Measurements from ENCODE around the gene PDCL3. TPM values are rescaled to one million over a fixed set of nuclear protein-coding genes. Genes with fewer than 3 reads are reported as not detected.

Gene PDCL3
- total RNA-seq, 3 donors from 2014 or later (not counting 1 experiment from before 2014, with no cell fraction given), result 22.3 to 27.3 (median 24.8) TPM

DNA sequence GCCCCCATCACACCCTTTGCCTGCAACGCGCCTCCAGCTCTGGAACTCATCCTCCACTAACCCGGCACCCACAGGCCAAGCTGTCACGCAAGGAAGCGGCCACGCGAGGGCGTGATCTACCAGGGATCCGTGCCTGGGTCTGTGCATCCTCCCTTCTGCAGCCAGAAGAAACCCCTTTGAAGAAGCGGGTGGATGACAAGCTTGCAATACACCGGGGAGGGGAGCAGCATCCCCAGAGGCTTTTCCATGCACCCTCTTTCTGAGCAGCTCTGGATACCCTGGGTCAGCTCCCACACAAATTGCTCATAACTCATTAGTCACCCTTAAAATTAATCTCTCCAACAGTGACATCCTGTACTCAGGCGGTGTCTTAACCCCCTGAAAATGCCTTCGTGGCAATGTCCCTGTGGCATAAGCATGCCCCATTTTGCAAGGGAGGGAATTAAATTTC, 47.6 kb downstream of the PDCL3 start:
- DNase-seq (peak; percentile 37 to 87), ATAC-seq (peak; percentile 69 to 91 (median 77))
- intact Hi-C loops (cut with micrococcal nuclease), result no loop called here
- H3K36me3 ChIP-seq (ENCODE audit: control insufficient read depth, insufficient read depth, low read length), result no peaks in the 10 kb centered on the region
- Mint-ChIP-seq H3K9me3 (no peaks in the 10 kb centered on the region), H3K36me3 (no peaks in the 10 kb centered on the region), H3K4me3 (no peak overlapping the region), H3K27me3 (ENCODE audit: low read depth in 2 of 2) (peaks cover 0 to 8% of the 10 kb centered on the region in 2 donors), H3K4me1 (peaks cover 5 to 6% of the 10 kb centered on the region in 2 donors), H3K27ac (no peak overlapping the region)
- 21% methylated on average over 13 of the region's 13 CpGs for WGBS (ENCODE audit: insufficient coverage)
- H3K4me3 ChIP-seq (ENCODE audit: low read length), result no peak overlapping the region
- H3K4me1 ChIP-seq (ENCODE audit: control insufficient read depth, insufficient read depth, low read length), result no peaks in the 10 kb centered on the region
- TF ChIP-seq, protein P1, sequence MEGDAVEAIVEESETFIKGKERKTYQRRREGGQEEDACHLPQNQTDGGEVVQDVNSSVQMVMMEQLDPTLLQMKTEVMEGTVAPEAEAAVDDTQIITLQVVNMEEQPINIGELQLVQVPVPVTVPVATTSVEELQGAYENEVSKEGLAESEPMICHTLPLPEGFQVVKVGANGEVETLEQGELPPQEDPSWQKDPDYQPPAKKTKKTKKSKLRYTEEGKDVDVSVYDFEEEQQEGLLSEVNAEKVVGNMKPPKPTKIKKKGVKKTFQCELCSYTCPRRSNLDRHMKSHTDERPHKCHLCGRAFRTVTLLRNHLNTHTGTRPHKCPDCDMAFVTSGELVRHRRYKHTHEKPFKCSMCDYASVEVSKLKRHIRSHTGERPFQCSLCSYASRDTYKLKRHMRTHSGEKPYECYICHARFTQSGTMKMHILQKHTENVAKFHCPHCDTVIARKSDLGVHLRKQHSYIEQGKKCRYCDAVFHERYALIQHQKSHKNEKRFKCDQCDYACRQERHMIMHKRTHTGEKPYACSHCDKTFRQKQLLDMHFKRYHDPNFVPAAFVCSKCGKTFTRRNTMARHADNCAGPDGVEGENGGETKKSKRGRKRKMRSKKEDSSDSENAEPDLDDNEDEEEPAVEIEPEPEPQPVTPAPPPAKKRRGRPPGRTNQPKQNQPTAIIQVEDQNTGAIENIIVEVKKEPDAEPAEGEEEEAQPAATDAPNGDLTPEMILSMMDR (IDR thresholded peaks at IDR 0.05), result peak; percentile 44
- no peaks in the 10 kb centered on the region for H3K27me3 ChIP-seq (ENCODE audit: control insufficient read depth, insufficient read depth, low read length)
- no peak overlapping the region for H3K27ac ChIP-seq (ENCODE audit: low read length)
- no peaks in the 10 kb centered on the region for H3K9me3 ChIP-seq (ENCODE audit: control insufficient read depth, insufficient read depth, low read length)

DNA sequence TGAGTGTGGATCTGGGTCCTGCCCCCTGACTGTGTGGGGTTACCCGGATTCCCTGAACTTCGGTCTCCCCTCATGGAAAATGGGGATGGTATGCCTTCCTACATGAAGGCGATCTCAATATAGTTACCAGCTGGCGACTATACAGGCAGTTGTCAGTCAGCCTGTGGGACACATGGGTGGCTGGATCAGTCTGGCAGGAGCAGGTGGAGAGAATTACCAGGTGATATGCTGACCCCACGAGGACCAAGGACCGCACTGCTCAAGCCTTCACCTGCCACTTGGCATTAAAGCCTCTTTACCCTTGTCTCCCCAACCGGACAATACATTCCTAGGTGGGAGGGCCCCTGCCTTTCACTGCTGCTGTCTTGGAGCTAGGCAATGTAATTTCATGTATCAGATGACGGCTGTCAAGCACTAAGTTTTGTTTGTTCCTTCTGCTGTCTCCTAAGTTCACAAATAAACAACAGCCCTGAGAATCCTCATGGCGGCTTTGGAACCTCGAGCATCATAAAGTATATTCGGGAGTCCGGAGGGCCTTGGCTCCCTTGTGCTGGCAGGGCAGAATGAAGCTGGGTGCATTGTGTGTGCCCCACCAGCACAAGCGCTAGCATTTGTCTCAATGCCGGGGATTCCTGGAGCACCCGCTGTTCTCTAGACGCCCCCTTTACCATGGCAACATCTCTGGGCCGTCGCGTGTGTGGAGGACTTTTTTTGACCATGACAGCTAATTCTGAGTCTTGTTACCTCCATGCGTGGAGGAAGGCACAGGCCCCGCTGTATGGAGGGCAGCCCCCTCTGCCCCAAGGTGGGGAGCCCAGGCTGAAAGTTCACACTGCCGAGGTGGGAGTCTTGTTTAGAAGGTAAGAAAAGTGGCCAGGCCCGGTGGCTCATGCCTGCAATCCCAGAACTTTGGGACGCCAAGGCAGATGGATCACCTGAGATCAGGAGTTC, 48.6 kb downstream of the PDCL3 start:
- Histone ChIP-seq H3K9me3 (ENCODE audit: control insufficient read depth, insufficient read depth, low read length) (no peaks in the 10 kb centered on the region), H3K4me3 (ENCODE audit: low read length) (no peak overlapping the region), H3K27ac (ENCODE audit: low read length) (no peak overlapping the region), H3K36me3 (ENCODE audit: control insufficient read depth, insufficient read depth, low read length) (no peaks in the 10 kb centered on the region), H3K4me1 (ENCODE audit: control insufficient read depth, insufficient read depth, low read length) (no peaks in the 10 kb centered on the region), H3K27me3 (ENCODE audit: control insufficient read depth, insufficient read depth, low read length) (no peaks in the 10 kb centered on the region)
- ATAC-seq, result no peak
- no peak for DNase-seq
- H3K36me3 Mint-ChIP-seq, result no peaks in the 10 kb centered on the region
- no peaks in the 10 kb centered on the region for H3K9me3 Mint-ChIP-seq
- H3K4me3 Mint-ChIP-seq, result no peak overlapping the region
- TF ChIP-seq, protein P1 (IDR thresholded peaks at IDR 0.05), result no peak
- peaks cover 5 to 6% of the 10 kb centered on the region in 2 donors for H3K4me1 Mint-ChIP-seq
- intact Hi-C loops (cut with micrococcal nuclease), result no loop called here
- no peak overlapping the region for H3K27ac Mint-ChIP-seq
- WGBS (ENCODE audit: insufficient coverage), result 86% methylated on average over 24 of the region's 24 CpGs
- H3K27me3 Mint-ChIP-seq (ENCODE audit: low read depth in 2 of 2), result peaks cover 0 to 8% of the 10 kb centered on the region in 2 donors

DNA sequence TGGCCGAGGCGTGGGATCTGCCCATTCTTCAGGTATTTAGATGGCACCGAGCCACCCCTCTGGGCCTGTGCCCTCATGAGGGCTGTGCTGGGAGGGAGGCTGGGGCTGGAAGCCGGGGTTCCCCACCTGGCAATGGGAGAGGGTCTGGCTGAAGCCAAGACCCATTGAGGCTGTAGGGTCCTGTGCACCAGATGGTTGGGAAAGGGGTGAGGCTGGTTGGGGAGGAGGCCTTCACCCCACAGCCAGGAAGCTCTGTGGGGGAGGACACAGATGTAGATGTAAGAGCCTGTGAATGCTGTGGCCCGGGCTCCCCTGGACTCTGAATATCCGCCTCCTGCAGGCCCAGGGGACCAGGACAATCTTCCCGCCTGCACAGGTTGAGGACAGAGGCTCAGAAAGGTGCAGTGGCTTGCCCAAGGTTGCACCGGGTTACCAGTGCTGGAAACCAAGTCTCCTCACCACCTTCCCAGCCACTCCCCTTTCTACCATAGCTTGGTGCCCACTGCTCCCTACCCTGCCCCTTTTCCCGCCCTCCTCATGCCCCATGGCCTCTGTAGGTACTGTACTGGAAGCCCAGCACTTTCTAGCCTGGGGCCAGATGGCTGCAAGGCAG, 49.7 kb downstream of the PDCL3 start:
- no peaks in the 10 kb centered on the region for H3K4me1 ChIP-seq (ENCODE audit: control insufficient read depth, insufficient read depth, low read length)
- no peak overlapping the region for H3K4me3 ChIP-seq (ENCODE audit: low read length)
- ATAC-seq (no peak), DNase-seq (no peak)
- no peaks in the 10 kb centered on the region for H3K36me3 ChIP-seq (ENCODE audit: control insufficient read depth, insufficient read depth, low read length)
- TF ChIP-seq, protein P1 (IDR thresholded peaks at IDR 0.05), result no peak
- Mint-ChIP-seq H3K4me1 (no peaks in the 10 kb centered on the region), H3K4me3 (no peak overlapping the region), H3K9me3 (no peaks in the 10 kb centered on the region), H3K36me3 (no peaks in the 10 kb centered on the region), H3K27ac (no peak overlapping the region), H3K27me3 (ENCODE audit: low read depth in 2 of 2) (peaks cover 0 to 8% of the 10 kb centered on the region in 2 donors)
- no peaks in the 10 kb centered on the region for H3K9me3 ChIP-seq (ENCODE audit: control insufficient read depth, insufficient read depth, low read length)
- whole genome bisulfite sequencing (ENCODE audit: insufficient coverage), result 90% methylated on average over 9 of the region's 9 CpGs
- intact Hi-C loops (cut with micrococcal nuclease), result no loop called here
- no peaks in the 10 kb centered on the region for H3K27me3 ChIP-seq (ENCODE audit: control insufficient read depth, insufficient read depth, low read length)
- no peak overlapping the region for H3K27ac ChIP-seq (ENCODE audit: low read length)
